ENCODE data around the gene MUSTN1.

GRCh38 chr3:52851348-52851747 lies 16.5 kb upstream of the MUSTN1 start:
- TF ChIP-seq CTCF (IDR thresholded peaks at IDR 0.05) = peak; percentile 33 to 85 (median 50)
- TF ChIP-seq EP300 (IDR thresholded peaks at IDR 0.05) = no peak
